Loucy (cell line): ENCODE results near the gene G2E3.
A peak's percentile ranks its signal among the peaks of the same experiment; 100 is the strongest.

ENCODE experiments used
- H2AFZ ChIP-seq: fragments of 200-600 bp; sonication (generic); 2 replicates; pipeline ENCODE4 v1.6.0; 2016; ENCODE audit warnings: antibody characterized with exemption, mild to moderate bottlenecking, low read length, moderate library complexity
- H3F3A ChIP-seq: fragments of 200-600 bp; 2 replicates; pipeline ENCODE4 v1.6.0; 2016; ENCODE audit warnings: antibody characterized with exemption, low read depth, mild to moderate bottlenecking
- H3K27me3 ChIP-seq: fragments of 200-600 bp; sonication (generic); 2 replicates; pipeline ENCODE4 v1.6.1; 2014; ENCODE audit warnings: low read length, mild to moderate bottlenecking; ENCODE audit not compliant: insufficient read depth, poor library complexity, severe bottlenecking
- H3K36me3 ChIP-seq: fragments of 200-600 bp; sonication (generic); 2 replicates; pipeline ENCODE4 v1.6.1; 2016; ENCODE audit warnings: low read length; ENCODE audit not compliant: insufficient read depth
- H3K4me1 ChIP-seq: fragments of 200-600 bp; sonication (generic); 2 replicates; pipeline ENCODE4 v1.5.1; 2014; ENCODE audit warnings: low read length, mild to moderate bottlenecking; ENCODE audit not compliant: insufficient read depth, poor library complexity, severe bottlenecking
- H3K4me2 ChIP-seq: fragments of 200-600 bp; sonication (generic); 2 replicates; pipeline ENCODE4 v1.6.0; 2014; ENCODE audit warnings: antibody characterized with exemption, low read length, low read depth, mild to moderate bottlenecking; ENCODE audit not compliant: poor library complexity, severe bottlenecking
- H3K4me3 ChIP-seq: fragments of 200-600 bp; sonication (generic); 2 replicates; pipeline ENCODE4 v1.5.1; 2014; ENCODE audit warnings: low read length, mild to moderate bottlenecking, mixed read lengths; ENCODE audit not compliant: poor library complexity, severe bottlenecking
- H3K79me2 ChIP-seq: fragments of 200-600 bp; sonication (generic); 2 replicates; pipeline ENCODE4 v1.6.1; 2014; ENCODE audit warnings: low read length; ENCODE audit not compliant: insufficient read depth
- H3K9ac ChIP-seq: fragments of 200-600 bp; sonication (generic); 2 replicates; pipeline ENCODE4 v1.6.0; 2014; ENCODE audit warnings: mild to moderate bottlenecking, low read depth, low read length, moderate library complexity; ENCODE audit not compliant: poor library complexity, severe bottlenecking
- H3K9me2 ChIP-seq: fragments of 200-600 bp; sonication (generic); replicated peaks from 2 replicates; pipeline ENCODE4 v1.6.1; 2016; ENCODE audit warnings: low read depth, low read length, mixed read lengths
- H3K9me3 ChIP-seq: fragments of 200-600 bp; sonication (generic); 2 replicates; pipeline ENCODE4 v1.6.1; 2014; ENCODE audit warnings: mild to moderate bottlenecking, antibody characterized with exemption, low read length, low read depth; ENCODE audit not compliant: insufficient read depth
- H4K20me1 ChIP-seq: fragments of 200-600 bp; sonication (generic); 2 replicates; pipeline ENCODE4 v1.6.0; 2014; ENCODE audit warnings: antibody characterized with exemption, low read length, mild to moderate bottlenecking; ENCODE audit not compliant: insufficient read depth, poor library complexity, severe bottlenecking
- EZH2phosphoT487 ChIP-seq: fragments of 200-600 bp; IDR thresholded peaks from 2 replicates; pipeline ENCODE4 v1.6.1; 2018; ENCODE audit warnings: antibody characterized with exemption, mild to moderate bottlenecking, moderate library complexity, borderline replicate concordance
- TF ChIP-seq, protein P1 (sequence below): fragments of 200-600 bp; sonication (generic); conservative IDR thresholded peaks from 2 replicates; pipeline ENCODE4 v1.5.1; 2014; ENCODE audit warnings: mild to moderate bottlenecking, antibody characterized with exemption, low read length

G2E3 gene

DNA sequence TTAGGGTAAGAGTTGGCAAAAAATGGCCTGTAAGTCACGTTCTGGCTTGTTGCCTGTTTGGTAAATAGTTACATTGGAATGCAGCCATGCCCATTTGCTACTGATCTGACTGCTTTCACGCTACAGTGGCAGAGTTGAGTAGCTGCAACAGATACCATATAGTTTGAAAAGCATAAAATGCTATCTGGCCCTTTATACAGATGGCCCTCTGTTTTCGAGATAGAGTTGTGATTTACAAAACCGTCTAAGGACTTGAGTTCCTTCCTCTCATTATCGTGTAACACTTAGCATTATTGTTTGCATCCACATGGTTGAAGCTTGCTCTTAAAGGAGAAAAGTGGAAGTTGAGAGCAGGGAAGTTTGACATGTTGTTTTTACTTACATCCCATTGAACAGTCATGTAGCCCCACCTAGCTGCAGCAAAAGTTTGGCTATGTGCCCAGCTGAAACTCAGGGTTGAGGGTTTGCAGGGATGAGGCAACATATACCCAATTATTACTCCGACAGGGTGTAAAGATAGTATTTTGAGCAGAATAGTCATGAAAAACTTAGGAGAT, 51.9 kb downstream of the G2E3 start:
- Histone ChIP-seq H3K36me3 (peaks cover 66% of the 10 kb centered on the region; the same call in 1 of the 2 replicates), H3K4me1 (no peaks in the 10 kb centered on the region), H3K9me3 (no peaks in the 10 kb centered on the region), H3F3A (no peaks in the 10 kb centered on the region), H2AFZ (no peak overlapping the region), H3K9ac (no peak overlapping the region), H3K4me3 (no peak overlapping the region), H3K9me2 (no peaks in the 10 kb centered on the region), H3K79me2 (no peaks in the 10 kb centered on the region), H3K27me3 (no peaks in the 10 kb centered on the region), H4K20me1 (no peaks in the 10 kb centered on the region), H3K4me2 (no peak overlapping the region)
- TF ChIP-seq, protein P1, sequence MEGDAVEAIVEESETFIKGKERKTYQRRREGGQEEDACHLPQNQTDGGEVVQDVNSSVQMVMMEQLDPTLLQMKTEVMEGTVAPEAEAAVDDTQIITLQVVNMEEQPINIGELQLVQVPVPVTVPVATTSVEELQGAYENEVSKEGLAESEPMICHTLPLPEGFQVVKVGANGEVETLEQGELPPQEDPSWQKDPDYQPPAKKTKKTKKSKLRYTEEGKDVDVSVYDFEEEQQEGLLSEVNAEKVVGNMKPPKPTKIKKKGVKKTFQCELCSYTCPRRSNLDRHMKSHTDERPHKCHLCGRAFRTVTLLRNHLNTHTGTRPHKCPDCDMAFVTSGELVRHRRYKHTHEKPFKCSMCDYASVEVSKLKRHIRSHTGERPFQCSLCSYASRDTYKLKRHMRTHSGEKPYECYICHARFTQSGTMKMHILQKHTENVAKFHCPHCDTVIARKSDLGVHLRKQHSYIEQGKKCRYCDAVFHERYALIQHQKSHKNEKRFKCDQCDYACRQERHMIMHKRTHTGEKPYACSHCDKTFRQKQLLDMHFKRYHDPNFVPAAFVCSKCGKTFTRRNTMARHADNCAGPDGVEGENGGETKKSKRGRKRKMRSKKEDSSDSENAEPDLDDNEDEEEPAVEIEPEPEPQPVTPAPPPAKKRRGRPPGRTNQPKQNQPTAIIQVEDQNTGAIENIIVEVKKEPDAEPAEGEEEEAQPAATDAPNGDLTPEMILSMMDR = peak; percentile 47
- TF ChIP-seq EZH2phosphoT487 = no peak

DNA sequence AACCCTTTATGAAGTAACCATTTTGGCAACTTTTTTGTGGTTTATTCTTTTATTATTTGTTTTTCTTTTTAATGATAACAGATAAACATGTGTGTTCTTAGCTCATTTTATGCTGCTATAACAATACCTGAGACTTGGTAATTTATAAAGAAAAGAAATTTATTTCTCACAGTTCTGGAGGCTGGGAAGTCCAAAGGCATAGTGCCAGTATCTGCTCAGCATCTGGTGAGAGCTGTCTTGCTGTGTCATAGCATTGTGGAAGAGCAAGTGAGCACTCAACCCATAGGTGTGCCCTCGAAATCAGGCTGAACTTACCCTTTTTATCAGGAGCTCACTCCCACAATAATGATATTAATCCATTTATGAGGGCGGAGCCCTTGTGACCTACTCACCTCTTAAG, 55.2 kb downstream of the G2E3 start:
- H3K4me3 ChIP-seq = no peak overlapping the region
- no peak overlapping the region for H3K4me2 ChIP-seq
- H3K36me3 ChIP-seq = peaks cover 56% of the 10 kb centered on the region

DNA sequence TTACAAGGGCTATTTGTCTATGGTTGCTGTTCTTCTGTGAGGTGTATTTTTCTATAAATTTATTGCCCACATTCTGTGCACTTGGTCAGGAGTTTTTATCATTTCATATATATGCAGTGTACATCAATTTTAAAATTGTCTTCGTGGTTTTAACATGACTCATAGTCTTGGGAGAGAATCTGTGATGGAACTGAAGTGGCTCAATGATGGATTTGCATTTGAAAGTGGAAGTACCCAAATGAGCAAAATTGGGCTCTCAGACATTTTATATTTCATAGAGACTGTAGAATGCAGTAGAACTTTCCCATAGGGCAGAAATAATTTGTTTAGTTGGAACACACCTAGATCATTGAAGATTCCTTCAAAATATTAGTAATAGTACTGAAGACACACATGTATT, 61.2 kb downstream of the G2E3 start:
- Histone ChIP-seq H4K20me1 (peaks cover 13% of the 10 kb centered on the region), H3K4me3 (no peak overlapping the region), H3K4me1 (peaks cover 30% of the 10 kb centered on the region), H3K4me2 (no peak overlapping the region), H3K9ac (no peak overlapping the region), H3K36me3 (peaks cover 25% of the 10 kb centered on the region), H3K9me2 (no peaks in the 10 kb centered on the region), H3K79me2 (peaks cover 30% of the 10 kb centered on the region), H2AFZ (no peak overlapping the region), H3K27me3 (no peaks in the 10 kb centered on the region), H3F3A (peaks cover 6% of the 10 kb centered on the region; the same call in 1 of the 2 replicates), H3K9me3 (no peaks in the 10 kb centered on the region)
- no peak for TF ChIP-seq EZH2phosphoT487
- TF ChIP-seq, protein P1 = no peak

More for the DNA sequence above, 55.2 kb downstream of the G2E3 start:
- no peak overlapping the region for H3K9ac ChIP-seq
- H3F3A ChIP-seq = no peaks in the 10 kb centered on the region
- no peaks in the 10 kb centered on the region for H3K27me3 ChIP-seq
- TF ChIP-seq, protein P1 = no peak
- no peak for TF ChIP-seq EZH2phosphoT487
- no peaks in the 10 kb centered on the region for H3K4me1 ChIP-seq
- H3K9me3 ChIP-seq = no peaks in the 10 kb centered on the region
- H2AFZ ChIP-seq = no peak overlapping the region
- H4K20me1 ChIP-seq = no peaks in the 10 kb centered on the region
- no peaks in the 10 kb centered on the region for H3K9me2 ChIP-seq
- no peaks in the 10 kb centered on the region for H3K79me2 ChIP-seq
